ENCODE results near the gene ADGRL1.
"Not testable (repeated sequence)": the region's sequence is repeated elsewhere in the genome, so short reads cannot be mapped to it uniquely, and the experiment has no call there.

Gene ADGRL1

DNA sequence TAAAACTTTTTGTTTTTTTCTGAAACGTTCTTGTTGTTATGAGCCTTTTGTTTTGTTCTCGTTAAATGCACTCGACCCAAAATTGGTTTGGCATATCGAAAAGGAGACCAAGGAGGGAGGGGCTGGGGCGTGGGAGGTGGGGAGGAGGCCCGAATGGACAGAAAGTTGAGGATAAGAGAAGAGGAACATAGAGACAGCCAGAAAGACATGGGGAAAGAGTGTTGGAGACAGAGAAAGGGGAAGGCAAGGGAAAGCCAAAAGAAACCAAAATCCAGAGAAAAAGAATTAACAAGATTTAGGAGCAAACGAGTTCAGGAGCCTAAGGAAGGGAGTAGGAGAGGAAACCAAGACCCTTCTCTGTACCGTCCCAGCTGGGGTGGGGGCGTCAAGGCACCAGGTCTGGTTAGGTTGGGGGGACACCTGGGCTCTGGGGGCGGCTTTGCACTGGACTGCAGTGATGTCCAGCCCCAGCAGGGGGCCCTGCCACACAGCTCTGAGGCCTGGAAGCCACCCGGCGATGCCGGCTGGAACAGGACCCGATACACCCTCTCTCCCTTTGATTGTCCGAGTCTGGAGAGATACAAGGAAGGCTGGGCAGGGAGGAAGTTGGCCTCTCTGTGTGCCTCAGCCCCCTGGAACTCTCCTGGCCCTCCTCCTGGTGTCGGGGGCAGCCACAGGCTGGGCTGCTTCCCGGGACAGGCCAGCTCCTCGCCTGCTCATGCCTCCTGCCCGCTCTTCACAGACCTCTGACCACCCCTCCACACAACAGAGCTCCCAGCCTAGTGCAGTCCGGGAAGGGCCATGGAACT lies 58.0 kb downstream of the ADGRL1 start:
- H3K27me3 Mint-ChIP-seq, result no peaks in the 10 kb centered on the region
- peaks cover 46% of the 10 kb centered on the region for H3K4me1 Mint-ChIP-seq
- peak overlapping the region; percentile 96 for H3K27ac Mint-ChIP-seq
- no peaks in the 10 kb centered on the region for H3K36me3 Mint-ChIP-seq
- no peaks in the 10 kb centered on the region for H3K9me3 Mint-ChIP-seq
- peak overlapping the region; percentile 49 for H3K4me3 Mint-ChIP-seq

GRCh38 chr19:14146789-14147216 lies 59.2 kb downstream of the ADGRL1 start:
- Mint-ChIP-seq H3K36me3 (no peaks in the 10 kb centered on the region), H3K27me3 (no peaks in the 10 kb centered on the region), H3K9me3 (no peaks in the 10 kb centered on the region), H3K27ac (peak overlapping the region; percentile 65), H3K4me1 (peaks cover 58% of the 10 kb centered on the region), H3K4me3 (no peak overlapping the region)

GRCh38 chr19:14146169-14146568 lies 59.8 kb downstream of the ADGRL1 start:
- Mint-ChIP-seq H3K4me1 (peaks cover 64% of the 10 kb centered on the region), H3K27ac (peak overlapping the region; percentile 84)
- H3K4me3 Mint-ChIP-seq, H3K9me3 Mint-ChIP-seq, H3K36me3 Mint-ChIP-seq, H3K27me3 Mint-ChIP-seq: not testable (repeated sequence)

- Mint-ChIP-seq H3K4me3 (no peak overlapping the region), H3K36me3 (peaks cover 2% of the 10 kb centered on the region), H3K27me3 (no peaks in the 10 kb centered on the region), H3K4me1 (peaks cover 67% of the 10 kb centered on the region), H3K9me3 (no peaks in the 10 kb centered on the region), H3K27ac (peak overlapping the region; percentile 84)
These were observed 60.6 kb downstream of the ADGRL1 start for GRCh38 chr19:14145381-14145780.

GRCh38 chr19:14142262-14143190 lies 63.4 kb downstream of the ADGRL1 start:
- Mint-ChIP-seq H3K4me3 (peak overlapping the region; percentile 15), H3K27me3 (no peaks in the 10 kb centered on the region)

DNA sequence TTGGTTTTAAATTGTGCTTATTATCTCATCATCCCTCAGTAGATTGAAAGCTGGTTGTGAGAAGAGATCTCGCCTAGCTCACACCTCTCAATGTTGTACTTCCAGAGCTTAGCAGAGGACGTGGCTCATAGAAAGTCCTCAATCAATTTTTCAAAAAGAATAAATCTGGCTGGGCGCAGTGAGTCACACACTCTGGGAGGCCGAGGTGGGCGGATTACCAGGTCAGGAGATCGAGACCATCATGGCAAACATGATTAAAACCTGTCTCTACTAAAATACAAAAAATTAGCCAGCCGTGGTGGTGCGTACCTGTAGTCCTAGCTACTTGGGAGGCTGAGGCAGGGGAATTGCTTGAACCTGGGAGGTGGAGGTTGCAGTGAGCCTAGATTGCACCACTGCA lies 64.9 kb downstream of the ADGRL1 start:
- peaks cover 8% of the 10 kb centered on the region for H3K36me3 Mint-ChIP-seq

More at GRCh38 chr19:14142262-14143190, 63.4 kb downstream of the ADGRL1 start:
- H3K9me3 Mint-ChIP-seq, result no peaks in the 10 kb centered on the region
- peaks cover 8% of the 10 kb centered on the region for H3K36me3 Mint-ChIP-seq
- peaks cover 62% of the 10 kb centered on the region for H3K4me1 Mint-ChIP-seq
- H3K27ac Mint-ChIP-seq, result peak overlapping the region; percentile 57

GRCh38 chr19:14139944-14140343 lies 66.0 kb downstream of the ADGRL1 start:
- H3K27me3 Mint-ChIP-seq, result no peaks in the 10 kb centered on the region
- no peaks in the 10 kb centered on the region for H3K9me3 Mint-ChIP-seq
- H3K4me1 Mint-ChIP-seq, result peaks cover 45% of the 10 kb centered on the region
- H3K36me3 Mint-ChIP-seq, result peaks cover 8% of the 10 kb centered on the region
- peak overlapping the region; percentile 88 for H3K27ac Mint-ChIP-seq
- H3K4me3 Mint-ChIP-seq, result peak overlapping the region; percentile 64

More for the DNA sequence above, 64.9 kb downstream of the ADGRL1 start:
- H3K27ac Mint-ChIP-seq, result peak overlapping the region; percentile 62
- peaks cover 48% of the 10 kb centered on the region for H3K4me1 Mint-ChIP-seq
- H3K27me3 Mint-ChIP-seq, result no peaks in the 10 kb centered on the region
- H3K4me3 Mint-ChIP-seq, result peak overlapping the region; percentile 11
- H3K9me3 Mint-ChIP-seq, result no peaks in the 10 kb centered on the region

GRCh38 chr19:14138576-14139265 lies 67.2 kb downstream of the ADGRL1 start:
- H3K4me3 Mint-ChIP-seq, result peak overlapping the region; percentile 71
- no peaks in the 10 kb centered on the region for H3K9me3 Mint-ChIP-seq
- H3K4me1 Mint-ChIP-seq, result peaks cover 45% of the 10 kb centered on the region
- H3K36me3 Mint-ChIP-seq, result peaks cover 8% of the 10 kb centered on the region
- H3K27me3 Mint-ChIP-seq, result no peaks in the 10 kb centered on the region
- peak overlapping the region; percentile 72 for H3K27ac Mint-ChIP-seq

GRCh38 chr19:14136509-14137281 lies 69.3 kb downstream of the ADGRL1 start, which contains the start of gene ASF1B:
TSS of gene ASF1B (minus strand) at chr19:14136589. CDS start at chr19:14136456, 133 bp downstream.
- H3K27me3 Mint-ChIP-seq, result no peaks in the 10 kb centered on the region
- H3K36me3 Mint-ChIP-seq, result peaks cover 8% of the 10 kb centered on the region
- H3K9me3 Mint-ChIP-seq, result no peaks in the 10 kb centered on the region
- peaks cover 32% of the 10 kb centered on the region for H3K4me1 Mint-ChIP-seq
- peak within 1 kb of the TSS; percentile 95 for H3K27ac Mint-ChIP-seq
- H3K4me3 Mint-ChIP-seq, result peak within 1 kb of the TSS; percentile 89

- Mint-ChIP-seq H3K27ac (peak overlapping the region; percentile 72), H3K4me1 (peaks cover 25% of the 10 kb centered on the region), H3K36me3 (peaks cover 8% of the 10 kb centered on the region), H3K4me3 (peak overlapping the region; percentile 89), H3K9me3 (no peaks in the 10 kb centered on the region), H3K27me3 (no peaks in the 10 kb centered on the region)
These were observed 69.9 kb downstream of the ADGRL1 start for GRCh38 chr19:14135985-14136508.

DNA sequence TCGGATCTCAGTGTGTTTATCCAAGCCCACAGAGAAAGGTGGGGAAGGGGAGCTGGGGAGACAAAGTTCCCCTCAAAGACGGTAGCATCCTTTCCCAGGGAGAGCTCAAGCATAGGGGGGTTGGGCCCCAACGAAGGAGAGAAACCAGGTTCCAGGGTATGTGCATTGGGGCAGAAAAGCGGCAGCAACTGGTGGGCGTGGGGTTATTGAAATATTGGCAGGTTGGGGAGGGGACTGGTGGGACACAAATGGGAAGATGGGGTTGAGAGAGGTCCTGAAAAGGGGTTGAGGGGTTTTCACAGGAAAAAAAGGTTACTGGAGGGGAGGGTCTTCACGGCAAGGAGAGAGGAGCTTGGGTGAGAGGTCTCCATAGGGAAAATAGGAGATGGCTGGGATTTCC lies 70.6 kb downstream of the ADGRL1 start:
- peaks cover 23% of the 10 kb centered on the region for H3K4me1 Mint-ChIP-seq

GRCh38 chr19:14127929-14128509 lies 78.0 kb downstream of the ADGRL1 start:
- Mint-ChIP-seq H3K27ac (no peak overlapping the region), H3K36me3 (no peaks in the 10 kb centered on the region), H3K4me1 (no peaks in the 10 kb centered on the region), H3K9me3 (no peaks in the 10 kb centered on the region), H3K4me3 (no peak overlapping the region), H3K27me3 (no peaks in the 10 kb centered on the region)

More for the DNA sequence above, 70.6 kb downstream of the ADGRL1 start:
- Mint-ChIP-seq H3K27ac (no peak overlapping the region), H3K27me3 (no peaks in the 10 kb centered on the region), H3K36me3 (peaks cover 6% of the 10 kb centered on the region), H3K9me3 (no peaks in the 10 kb centered on the region), H3K4me3 (peak overlapping the region; percentile 78)

GRCh38 chr19:14127176-14127575 lies 78.8 kb downstream of the ADGRL1 start:
- H3K36me3 Mint-ChIP-seq, result no peaks in the 10 kb centered on the region
- no peaks in the 10 kb centered on the region for H3K9me3 Mint-ChIP-seq
- no peak overlapping the region for H3K4me3 Mint-ChIP-seq
- no peaks in the 10 kb centered on the region for H3K27me3 Mint-ChIP-seq
- no peak overlapping the region for H3K27ac Mint-ChIP-seq
- H3K4me1 Mint-ChIP-seq, result no peaks in the 10 kb centered on the region

GRCh38 chr19:14122924-14123323 lies 83.0 kb downstream of the ADGRL1 start:
- no peaks in the 10 kb centered on the region for H3K36me3 Mint-ChIP-seq
- no peaks in the 10 kb centered on the region for H3K9me3 Mint-ChIP-seq
- no peak overlapping the region for H3K27ac Mint-ChIP-seq
- H3K4me3 Mint-ChIP-seq, result no peak overlapping the region
- peaks cover 9% of the 10 kb centered on the region for H3K4me1 Mint-ChIP-seq
- H3K27me3 Mint-ChIP-seq, result no peaks in the 10 kb centered on the region
